K562 (cell line): ENCODE measurements around the gene PID1. TPM values are rescaled to one million over a fixed set of nuclear protein-coding genes. Genes with fewer than 3 reads are reported as not detected.

Experiments used
- ATAC-seq: fragments of 200-7000 bp; cut with Tn5 transposase; 3 replicates; pipeline ENCODE4 v1.9.1; 2020; ENCODE audit warnings: moderate library complexity
- BruUV-seq: library from RNA; stranded (reverse); fragments of 400-500 nt; replicated peaks from 2 replicates; lab custom pipeline; 2021; lab: Mats Ljungman, UMichigan
- CTCF ChIA-PET: fragments of 300-600 bp; formaldehyde crosslinking; extraction: SDS; loops from one replicate; lab custom pipeline; 2021; ENCODE audit warnings: low intra/inter-chr PET ratio; lab: Yijun Ruan, JAX
- POLR2A ChIA-PET: fragments of 300-600, 350-650 bp; sonication (Branson Sonifier 250); formaldehyde crosslinking; extraction: SDS; loops from one replicate; lab custom pipeline; 2021; ENCODE audit warnings: antibody characterized with exemption, inconsistent platforms; lab: Yijun Ruan, JAX
- DNase-seq, 4 experiments: peaks; one replicate each; pipeline versions ENCODE4 v3.0.0 to v3.0.0-alpha.2; 2011 to 2018; ENCODE audit warnings: low spot score in 3 of 4, mixed read lengths in 3 of 4; ENCODE audit errors: extremely low read depth in 1 of 4
- FAIRE-seq: peaks from 2 replicates; lab custom pipeline; 2011; peaks lifted over from hg19 to GRCh38; lab: Jason Lieb, UNC
- H2AFZ ChIP-seq: 2 replicates; pipeline ENCODE4 v1.6.0; 2011; ENCODE audit warnings: low read depth, low read length, control low read depth, inconsistent platforms
- H3K27ac ChIP-seq: fragments of 200-600 bp; 3 replicates; pipeline ENCODE4 v1.8.0; 2011; ENCODE audit warnings: low read depth, mild to moderate bottlenecking, control low read depth, inconsistent platforms, low read length, moderate library complexity, mixed read lengths; ENCODE audit errors: extremely low read depth
- H3K27me3 ChIP-seq, 2 experiments: fragments of 300-600 bp in 1 of 2; 2 replicates in 1 of 2; 3 replicates in 1 of 2; pipeline versions ENCODE4 v1.6.0 to v1.8.0; 2011; ENCODE audit warnings: inconsistent platforms in 2 of 2, low read length in 2 of 2, mild to moderate bottlenecking in 1 of 2, mixed read lengths in 1 of 2, moderate library complexity in 1 of 2; ENCODE audit not compliant: control insufficient read depth in 2 of 2, insufficient read depth in 2 of 2
- H3K36me3 ChIP-seq: fragments of 300-600 bp; 3 replicates; pipeline ENCODE4 v1.8.0; 2011; ENCODE audit warnings: mild to moderate bottlenecking, low read length, inconsistent platforms; ENCODE audit not compliant: control insufficient read depth, insufficient read depth
- H3K4me1 ChIP-seq, 2 experiments: fragments of 200-600 bp in 1 of 2; replicated peaks in 1 of 2; 2 replicates in 1 of 2; 3 replicates in 1 of 2; pipeline versions ENCODE4 v1.5.1 to v1.8.0; 2011; ENCODE audit warnings: inconsistent platforms in 2 of 2, low read length in 2 of 2, mild to moderate bottlenecking in 1 of 2, mixed read lengths in 1 of 2, moderate library complexity in 1 of 2; ENCODE audit not compliant: control insufficient read depth in 2 of 2, insufficient read depth in 2 of 2
- H3K4me2 ChIP-seq: 2 replicates; pipeline ENCODE4 v1.6.1; 2011; ENCODE audit warnings: low read length, control low read depth, inconsistent platforms, mixed read lengths; ENCODE audit not compliant: insufficient read depth
- H3K4me3 ChIP-seq: fragments of 200-600 bp; sonication (generic), shearing (Covaris generic); 2 replicates; pipeline ENCODE4 v1.5.1; 2016; ENCODE audit warnings: control low read depth, inconsistent platforms
- H3K79me2 ChIP-seq: fragments of 200-600 bp; 3 replicates; pipeline ENCODE4 v1.8.0; 2011; ENCODE audit warnings: low read length, inconsistent platforms; ENCODE audit not compliant: control insufficient read depth, insufficient read depth
- H3K9ac ChIP-seq, 2 experiments: 2 replicates each; pipeline versions ENCODE4 v1.6.0 to v1.6.1; 2011; ENCODE audit warnings: low read depth in 2 of 2, low read length in 2 of 2, control low read depth in 1 of 2, inconsistent platforms in 1 of 2, mild to moderate bottlenecking in 1 of 2, mixed read lengths in 1 of 2; ENCODE audit not compliant: insufficient read depth in 1 of 2
- H3K9me1 ChIP-seq: one replicate; pipeline ENCODE4 v1.6.0; 2011; ENCODE audit warnings: inconsistent platforms, mild to moderate bottlenecking, low read length, moderate library complexity; ENCODE audit not compliant: control insufficient read depth, insufficient read depth
- H3K9me3 ChIP-seq: replicated peaks from 2 replicates; pipeline ENCODE4 v1.5.1; 2011; ENCODE audit warnings: low read depth, low read length, inconsistent platforms; ENCODE audit not compliant: control insufficient read depth, insufficient read depth
- H4K20me1 ChIP-seq: replicated peaks from 2 replicates; pipeline ENCODE4 v1.6.1; 2011; ENCODE audit warnings: low read length, inconsistent platforms, mixed read lengths; ENCODE audit not compliant: control insufficient read depth, insufficient read depth
- ELK1 ChIP-seq: sonication (generic); formaldehyde crosslinking; IDR thresholded peaks from 2 replicates; pipeline ENCODE4 v1.8.1; 2022; ENCODE audit warnings: missing genetic modification reagents
- JUN ChIP-seq, 2 experiments: sonication (generic) in 1 of 2; formaldehyde crosslinking in 1 of 2; IDR thresholded peaks; 2 replicates each; pipeline versions ENCODE4 v1.6.1 to v1.8.0; 2012 to 2022; ENCODE audit warnings: borderline replicate concordance in 2 of 2, mild to moderate bottlenecking in 2 of 2, improper control_type of control experiment in 1 of 2, low read depth in 1 of 2, low read length in 1 of 2, missing genetic modification reagents in 1 of 2
- KLF6 ChIP-seq: fragments of 250-450 bp; sonication (Bioruptor Pico); IDR thresholded peaks from 2 replicates; pipeline ENCODE4 v1.4.0; 2020; ENCODE audit warnings: mild to moderate bottlenecking, moderate library complexity, borderline replicate concordance
- MEF2A ChIP-seq: IDR thresholded peaks from 2 replicates; pipeline ENCODE4 v1.6.1; 2011; ENCODE audit warnings: low read depth, mild to moderate bottlenecking, low read length, moderate library complexity; ENCODE audit not compliant: control insufficient read depth
- NR3C1 ChIP-seq: sonication (generic); formaldehyde crosslinking; IDR thresholded peaks from 2 replicates; pipeline ENCODE4 v1.8.1; 2022; ENCODE audit warnings: missing genetic modification reagents
- OTX1 ChIP-seq: fragments of 450-650 bp; formaldehyde crosslinking; IDR thresholded peaks from 2 replicates; pipeline ENCODE4 v1.4.0; 2022; ENCODE audit warnings: mild to moderate bottlenecking
- ZFP36 ChIP-seq: fragments of 150-350 bp; IDR thresholded peaks from 2 replicates; pipeline ENCODE4 v1.6.1; 2018; ENCODE audit warnings: low read length, low read depth; ENCODE audit not compliant: partially characterized antibody
- ZNF175 ChIP-seq: fragments of 200-800 bp; sonication (Bioruptor generic); IDR thresholded peaks from 2 replicates; pipeline ENCODE4 v1.6.1; 2016; ENCODE audit warnings: low read depth, mild to moderate bottlenecking, missing genetic modification characterization, missing compliant biosample characterization
- WGBS: fragments of 100-300 bp; shearing (Covaris generic); methylation state at CpG from one replicate; pipeline ENCODE4 v1.1.6; 2016; ENCODE audit warnings: low coverage, mixed read lengths; ENCODE audit not compliant: insufficient coverage; ENCODE audit errors: missing lambda C conversion rate; 5-methylcytosine and 5-hydroxymethylcytosine counted together
- in situ Hi-C: fragments of 300-500 bp; cut with MboI; formaldehyde crosslinking; loops from 4 replicates; pipeline ENCODE4 v1.15.0; 2018; ENCODE audit warnings: inconsistent platforms, mixed read lengths
- intact Hi-C: fragments of 100-400 bp; cut with micrococcal nuclease; formaldehyde crosslinking; loops from 2 replicates; pipeline ENCODE4 v1.14.2; 2022
- polyA plus RNA-seq, 8 experiments: library from polyadenylated mRNA; depleted of rRNA in 4 of 8; stranded (reverse) in 5 of 8; unstranded in 3 of 8; fragments of >200 nt; fragmentation: Nextera tagmentation in 2 of 8; fragmentation: Illumina TruSeq in 1 of 8; extraction: Ambion mirVana in 2 of 8; extraction: Trizol in 1 of 8; gene quantifications; 2 replicates each; pipeline versions ENCODE4 v1.2.1 to v1.2.3, GENCODE V29; 2011 to 2014; ENCODE audit warnings: inconsistent platforms in 1 of 8, missing spikeins in 1 of 8
- total RNA-seq, 7 experiments: library from RNA; depleted of rRNA in 6 of 7; stranded (reverse); fragments of >200 nt in 6 of 7; fragmentation: Illumina TruSeq in 2 of 7; extraction: Trizol in 2 of 7; gene quantifications; 2 replicates each; pipeline versions ENCODE4 v1.2.1 to v1.2.3, GENCODE V29; 2011 to 2021; ENCODE audit warnings: low replicate concordance in 1 of 7

PID1 gene
- total and polyA plus RNA-seq, 9 of the 15 experiments (the other 6 are each of a cell fraction or from before 2014, with no cell fraction given): not detected

DNA sequence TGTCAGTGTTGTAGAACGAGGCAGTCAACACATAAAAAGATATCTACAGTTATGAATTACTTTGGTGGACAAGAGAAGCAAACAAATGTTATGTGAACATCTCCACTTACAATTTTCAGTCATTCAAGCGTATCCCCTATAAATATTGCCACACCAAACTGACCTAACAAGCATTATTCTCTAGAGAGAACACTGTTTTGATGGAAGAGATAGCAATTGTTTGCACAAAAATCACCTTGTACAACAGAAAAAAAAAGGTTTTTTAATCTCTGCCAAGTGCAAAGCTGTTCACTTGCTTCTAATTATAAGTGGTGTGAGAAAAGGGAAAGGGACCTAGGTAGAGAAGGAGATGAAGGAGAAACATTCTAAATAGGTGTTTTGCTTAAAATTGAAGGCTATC is 33.8 kb downstream of the PID1 start:
- no TSS peak for BruUV-seq
- 0% methylated on average over 2 of the region's 2 CpGs for WGBS
- no peak overlapping the region for H2AFZ ChIP-seq
- TF ChIP-seq ZFP36 (no peak), ELK1 (CRISPR knock-in tag) (no peak), MEF2A (no peak), KLF6 (CRISPR knock-in tag) (no peak), ZNF175 (no peak), OTX1 (CRISPR knock-in tag) (no peak), NR3C1 (CRISPR knock-in tag) (no peak), JUN (IDR thresholded peaks at IDR 0.05; ENCODE audit: borderline replicate concordance, low read depth, low read length) (no peak), JUN (CRISPR knock-in tag; IDR thresholded peaks at IDR 0.05; ENCODE audit: borderline replicate concordance) (no peak)
- no peaks in the 10 kb centered on the region for H3K79me2 ChIP-seq
- no peak overlapping the region for H3K9ac ChIP-seq
- H3K4me1 ChIP-seq: no peaks in the 10 kb centered on the region
- no peaks in the 10 kb centered on the region for H4K20me1 ChIP-seq
- CTCF ChIA-PET: no interaction called here
- no peaks in the 10 kb centered on the region for H3K9me1 ChIP-seq
- FAIRE-seq (no peak), DNase-seq (no peak), ATAC-seq (no peak)
- H3K4me3 ChIP-seq: no peak overlapping the region
- intact Hi-C loops: no loop called here
- H3K4me2 ChIP-seq: no peak overlapping the region
- no peaks in the 10 kb centered on the region for H3K36me3 ChIP-seq
- H3K27ac ChIP-seq: no peak overlapping the region
- H3K9me3 ChIP-seq: no peaks in the 10 kb centered on the region
- no peaks in the 10 kb centered on the region for H3K27me3 ChIP-seq
- in situ Hi-C loops: no loop called here
- POLR2A ChIA-PET: no interaction called here
